Left ventricle myocardium inferior (tissue), 1 donor: ENCODE data around the gene SOCS3. TPM values are rescaled to one million over a fixed set of nuclear protein-coding genes. Genes with fewer than 3 reads are reported as not detected.

ENCODE experiments used
- DNase-seq: peaks from one replicate; pipeline ENCODE4 v3.0.0-alpha.2; 2020
- H3K27ac ChIP-seq: fragments of 200-600 bp; replicated peaks from 2 replicates; pipeline ENCODE4 v1.8.0; 2021
- H3K27me3 ChIP-seq: fragments of 200-600 bp; 2 replicates; pipeline ENCODE4 v1.8.0; 2021; ENCODE audit warnings: low read depth
- H3K36me3 ChIP-seq: fragments of 200-600 bp; 2 replicates; pipeline ENCODE4 v1.8.0; 2021
- H3K4me1 ChIP-seq: fragments of 200-600 bp; 2 replicates; pipeline ENCODE4 v1.8.0; 2021
- H3K4me3 ChIP-seq: fragments of 200-600 bp; 2 replicates; pipeline ENCODE4 v1.8.0; 2021; ENCODE audit warnings: mild to moderate bottlenecking, moderate library complexity
- H3K9me3 ChIP-seq: fragments of 200-600 bp; replicated peaks from 2 replicates; pipeline ENCODE4 v1.8.0; 2021
- intact Hi-C: fragments of 100-400 bp; cut with micrococcal nuclease; formaldehyde crosslinking; loops from one replicate; pipeline ENCODE4 v1.11.0; 2022
- total RNA-seq: library from RNA; stranded (reverse); fragmentation: NEBNext Ultra II Directional; extraction: Animal tissue kit (Norgen Biotek cat#: 25700); gene quantifications from one replicate; pipeline ENCODE4 v1.2.1, GENCODE V29; 2021
- TF ChIP-seq, protein P1 (sequence below): fragments of 200-600 bp; IDR thresholded peaks from 2 replicates; pipeline ENCODE4 v1.8.0; 2021; ENCODE audit warnings: antibody characterized with exemption, mild to moderate bottlenecking, borderline replicate concordance
- donor health status: DM: no; HTN: yes; CAD: no; lungs with severe emphysema.

The SOCS3 gene
- total RNA-seq, 1 donor from 2014 or later, result 9.5 TPM

DNA sequence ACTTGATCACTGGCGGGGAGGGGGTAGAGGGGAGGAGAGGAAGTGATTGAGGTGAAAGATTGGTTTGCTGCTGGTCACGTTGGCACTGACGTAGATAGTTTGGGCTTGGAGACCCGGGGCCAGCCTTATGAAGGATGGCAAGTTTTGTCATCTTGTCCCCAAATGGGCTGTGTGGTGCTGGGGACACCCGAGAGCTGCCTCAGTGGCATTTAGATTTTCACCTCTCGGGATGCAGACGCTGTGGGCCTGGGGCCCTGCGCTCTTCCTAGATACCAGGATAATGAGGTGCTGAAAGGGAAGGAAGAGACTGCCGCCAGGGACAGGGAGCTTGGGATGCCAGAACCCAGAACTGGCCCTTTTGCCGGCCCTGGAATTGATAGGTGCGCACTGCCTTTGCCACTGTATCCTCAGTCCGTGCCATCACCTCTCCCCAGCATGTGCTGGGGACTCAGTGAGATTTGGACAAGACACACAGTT is 1.4 kb upstream of the SOCS3 start:
- Histone ChIP-seq H3K36me3 (peaks cover 26% of the 10 kb centered on the region), H3K4me3 (no peak overlapping the region), H3K4me1 (peaks cover 58% of the 10 kb centered on the region), H3K27me3 (no peaks in the 10 kb centered on the region), H3K27ac (peak overlapping the region; percentile 97), H3K9me3 (no peaks in the 10 kb centered on the region)
- intact Hi-C loops, result loop anchor here (10.0 kb wide), 1 partner anchor 64 kb away; no protein-coding TSS in a partner anchor
- DNase-seq, result no peak
- TF ChIP-seq, protein P1, sequence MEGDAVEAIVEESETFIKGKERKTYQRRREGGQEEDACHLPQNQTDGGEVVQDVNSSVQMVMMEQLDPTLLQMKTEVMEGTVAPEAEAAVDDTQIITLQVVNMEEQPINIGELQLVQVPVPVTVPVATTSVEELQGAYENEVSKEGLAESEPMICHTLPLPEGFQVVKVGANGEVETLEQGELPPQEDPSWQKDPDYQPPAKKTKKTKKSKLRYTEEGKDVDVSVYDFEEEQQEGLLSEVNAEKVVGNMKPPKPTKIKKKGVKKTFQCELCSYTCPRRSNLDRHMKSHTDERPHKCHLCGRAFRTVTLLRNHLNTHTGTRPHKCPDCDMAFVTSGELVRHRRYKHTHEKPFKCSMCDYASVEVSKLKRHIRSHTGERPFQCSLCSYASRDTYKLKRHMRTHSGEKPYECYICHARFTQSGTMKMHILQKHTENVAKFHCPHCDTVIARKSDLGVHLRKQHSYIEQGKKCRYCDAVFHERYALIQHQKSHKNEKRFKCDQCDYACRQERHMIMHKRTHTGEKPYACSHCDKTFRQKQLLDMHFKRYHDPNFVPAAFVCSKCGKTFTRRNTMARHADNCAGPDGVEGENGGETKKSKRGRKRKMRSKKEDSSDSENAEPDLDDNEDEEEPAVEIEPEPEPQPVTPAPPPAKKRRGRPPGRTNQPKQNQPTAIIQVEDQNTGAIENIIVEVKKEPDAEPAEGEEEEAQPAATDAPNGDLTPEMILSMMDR, result no peak

DNA sequence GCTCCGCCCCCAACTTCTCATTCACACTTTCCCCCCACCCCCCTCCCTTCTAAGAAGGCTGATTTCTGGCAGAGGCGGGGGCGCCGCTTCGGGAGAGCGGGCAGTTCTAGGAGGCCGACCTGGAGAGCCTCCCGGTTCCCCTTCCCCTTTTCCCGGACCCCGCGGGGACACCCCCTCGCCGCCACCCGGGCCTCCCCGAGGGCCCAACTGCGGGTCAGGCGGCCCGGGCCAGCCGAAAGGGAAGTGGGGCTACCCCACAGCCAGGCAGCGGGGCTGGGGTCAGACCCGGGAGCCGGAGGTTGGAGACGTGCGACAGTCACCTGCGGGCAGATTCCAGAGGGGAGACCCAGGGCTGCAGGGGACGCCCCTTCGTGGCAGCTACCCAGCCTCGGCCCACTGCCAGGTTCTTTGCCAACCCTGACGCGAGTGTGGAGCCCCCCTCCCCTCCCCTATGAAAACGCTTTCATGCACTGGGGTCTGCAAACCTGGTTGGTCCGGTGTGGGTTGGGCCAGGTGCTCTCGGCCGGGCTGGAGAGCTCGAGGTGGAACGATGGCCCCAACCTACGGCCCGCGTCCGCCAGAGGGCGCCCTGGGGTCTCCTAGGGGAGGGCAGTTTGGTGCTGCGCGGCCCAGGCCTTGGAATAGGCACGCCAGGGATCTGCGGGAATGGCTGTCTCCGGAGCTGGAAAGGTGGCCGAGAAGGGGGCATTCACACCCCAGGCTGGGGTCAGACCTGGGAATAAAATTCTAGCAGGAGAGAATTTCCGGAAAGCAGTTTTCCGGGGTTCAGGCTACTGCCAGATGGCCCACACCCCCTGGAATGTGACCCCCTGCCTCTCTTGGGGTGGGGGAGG is 721 bp upstream of the SOCS3 start:
- peaks cover 31% of the 10 kb centered on the region for H3K36me3 ChIP-seq
- peak; percentile 92 for DNase-seq
- peak overlapping the region; percentile 97 for H3K27ac ChIP-seq
- H3K27me3 ChIP-seq, result no peaks in the 10 kb centered on the region
- peaks cover 58% of the 10 kb centered on the region for H3K4me1 ChIP-seq
- peak overlapping the region; percentile 85 for H3K4me3 ChIP-seq
- no peaks in the 10 kb centered on the region for H3K9me3 ChIP-seq
- TF ChIP-seq, protein P1, result peak; percentile 93
- intact Hi-C loops, result loop anchor here (10.0 kb wide), 1 partner anchor 64 kb away; no protein-coding TSS in a partner anchor

DNA sequence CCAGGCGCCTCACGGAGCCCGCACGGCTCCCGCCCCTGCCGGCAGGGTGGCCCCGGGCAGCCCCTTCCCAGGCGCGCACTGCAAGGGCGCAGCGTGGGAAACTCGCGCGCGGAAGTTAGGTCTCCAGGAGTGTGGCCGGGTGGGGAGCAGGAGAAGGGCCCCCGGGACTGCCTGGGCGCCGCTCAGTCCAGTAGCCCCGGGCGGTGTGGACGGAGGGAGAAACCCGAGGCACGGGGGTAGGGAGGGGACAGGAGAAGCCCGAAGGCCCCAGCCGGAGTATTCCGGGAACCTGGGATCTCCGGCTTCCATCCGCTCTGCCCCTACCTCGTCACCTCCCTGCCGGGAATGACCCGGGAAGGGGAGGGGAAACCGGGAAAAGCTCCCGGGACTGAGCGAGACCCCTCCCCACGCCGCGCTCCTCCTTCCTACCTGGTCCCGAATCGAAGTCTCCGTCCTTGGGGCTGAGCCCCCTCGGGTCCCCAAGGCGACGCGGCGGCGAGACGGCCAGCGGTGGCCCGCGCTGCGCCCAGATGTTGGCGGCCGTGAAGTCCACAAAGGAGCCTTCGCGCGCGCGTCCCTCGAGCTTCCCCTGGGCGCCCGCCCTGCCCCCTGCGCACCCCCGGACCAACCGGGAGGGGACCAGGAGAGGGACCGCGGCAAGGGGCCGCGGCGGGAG is 418 bp downstream of the SOCS3 start:
- intact Hi-C loops, result no loop called here
- no peaks in the 10 kb centered on the region for H3K9me3 ChIP-seq
- H3K27ac ChIP-seq, result peak overlapping the region; percentile 97
- H3K4me1 ChIP-seq, result peaks cover 64% of the 10 kb centered on the region
- peak overlapping the region; percentile 85 for H3K4me3 ChIP-seq
- TF ChIP-seq, protein P1, result no peak
- H3K36me3 ChIP-seq, result peaks cover 31% of the 10 kb centered on the region
- no peaks in the 10 kb centered on the region for H3K27me3 ChIP-seq
- peak; percentile 39 for DNase-seq

DNA sequence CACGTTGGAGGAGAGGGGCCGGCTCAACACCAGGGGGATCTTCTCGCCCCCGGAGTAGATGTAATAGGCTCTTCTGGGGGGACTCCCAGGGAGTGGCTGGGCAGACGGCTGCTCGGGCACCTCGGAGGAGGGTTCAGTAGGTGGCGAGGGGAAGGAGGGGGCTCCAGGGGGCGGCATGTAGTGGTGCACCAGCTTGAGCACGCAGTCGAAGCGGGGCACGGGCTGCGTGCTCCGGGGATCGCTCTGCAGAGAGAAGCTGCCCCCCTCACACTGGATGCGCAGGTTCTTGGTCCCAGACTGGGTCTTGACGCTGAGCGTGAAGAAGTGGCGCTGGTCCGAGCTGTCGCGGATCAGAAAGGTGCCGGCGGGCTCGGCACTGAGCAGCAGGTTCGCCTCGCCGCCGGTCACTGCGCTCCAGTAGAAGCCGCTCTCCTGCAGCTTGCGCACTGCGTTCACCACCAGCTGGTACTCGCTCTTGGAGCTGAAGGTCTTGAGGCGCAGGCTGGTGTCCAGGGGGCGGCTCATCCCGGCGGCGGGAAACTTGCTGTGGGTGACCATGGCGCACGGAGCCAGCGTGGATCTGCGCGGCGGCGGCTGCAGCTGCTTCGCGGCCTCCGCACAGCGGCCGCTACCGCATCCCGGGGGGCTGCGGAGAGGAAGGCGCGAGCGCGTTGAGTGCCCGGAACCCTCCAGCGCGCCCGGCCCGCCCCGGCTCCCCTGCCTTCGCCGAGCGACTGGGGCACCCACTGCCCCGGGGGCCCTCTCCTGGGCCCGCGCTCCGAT is 1.1 kb downstream of the SOCS3 start:
- H3K4me3 ChIP-seq, result peak overlapping the region; percentile 85
- intact Hi-C loops, result no loop called here
- no peaks in the 10 kb centered on the region for H3K9me3 ChIP-seq
- DNase-seq, result no peak
- H3K36me3 ChIP-seq, result peaks cover 31% of the 10 kb centered on the region
- peak overlapping the region; percentile 97 for H3K27ac ChIP-seq
- no peaks in the 10 kb centered on the region for H3K27me3 ChIP-seq
- TF ChIP-seq, protein P1, result no peak
- peaks cover 71% of the 10 kb centered on the region for H3K4me1 ChIP-seq
